ENCODE measurements around the gene CTNNA3.
A peak's percentile ranks its signal among the peaks of the same experiment; 100 is the strongest.

CTNNA3 gene

DNA sequence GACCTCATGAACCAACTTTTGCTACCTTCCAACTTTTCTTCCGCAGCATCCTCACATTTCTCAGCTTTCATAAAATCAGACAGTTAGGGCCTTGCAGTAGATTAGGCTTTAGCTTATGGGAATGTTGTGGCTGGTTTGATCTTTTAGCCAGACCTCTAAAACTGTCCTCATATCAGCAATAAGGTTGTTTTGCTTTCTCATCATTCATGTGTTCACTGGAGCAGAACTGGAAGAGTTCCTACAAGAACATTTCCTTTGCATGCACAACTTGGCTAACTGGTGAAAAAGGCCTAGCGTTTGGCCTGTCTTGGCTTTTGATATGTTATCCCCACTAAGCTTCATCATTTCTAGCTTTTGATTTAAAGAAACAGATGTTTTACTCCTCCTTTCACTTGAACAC, 900.1 kb downstream of the CTNNA3 start:
- no peak for DNase-seq

DNA sequence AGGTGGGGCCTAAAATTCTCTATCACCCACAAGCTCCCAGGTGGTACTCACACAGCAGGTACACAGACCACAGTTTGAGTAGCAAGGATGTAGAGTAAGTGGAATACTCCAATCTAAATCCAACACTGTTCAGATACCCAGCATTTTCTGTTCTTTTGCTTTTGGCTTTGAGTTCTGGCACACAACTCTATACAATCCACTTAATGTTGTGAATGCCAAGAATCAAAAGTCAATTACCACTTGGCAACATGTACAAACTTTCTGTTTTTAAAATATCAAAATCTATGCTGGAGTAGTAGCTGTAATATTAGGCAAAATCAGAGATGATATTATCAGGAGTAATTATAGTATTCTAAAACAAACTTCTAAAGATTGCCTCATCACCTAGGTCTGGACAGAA, 903.6 kb downstream of the CTNNA3 start:
- DNase-seq = no peak

DNA sequence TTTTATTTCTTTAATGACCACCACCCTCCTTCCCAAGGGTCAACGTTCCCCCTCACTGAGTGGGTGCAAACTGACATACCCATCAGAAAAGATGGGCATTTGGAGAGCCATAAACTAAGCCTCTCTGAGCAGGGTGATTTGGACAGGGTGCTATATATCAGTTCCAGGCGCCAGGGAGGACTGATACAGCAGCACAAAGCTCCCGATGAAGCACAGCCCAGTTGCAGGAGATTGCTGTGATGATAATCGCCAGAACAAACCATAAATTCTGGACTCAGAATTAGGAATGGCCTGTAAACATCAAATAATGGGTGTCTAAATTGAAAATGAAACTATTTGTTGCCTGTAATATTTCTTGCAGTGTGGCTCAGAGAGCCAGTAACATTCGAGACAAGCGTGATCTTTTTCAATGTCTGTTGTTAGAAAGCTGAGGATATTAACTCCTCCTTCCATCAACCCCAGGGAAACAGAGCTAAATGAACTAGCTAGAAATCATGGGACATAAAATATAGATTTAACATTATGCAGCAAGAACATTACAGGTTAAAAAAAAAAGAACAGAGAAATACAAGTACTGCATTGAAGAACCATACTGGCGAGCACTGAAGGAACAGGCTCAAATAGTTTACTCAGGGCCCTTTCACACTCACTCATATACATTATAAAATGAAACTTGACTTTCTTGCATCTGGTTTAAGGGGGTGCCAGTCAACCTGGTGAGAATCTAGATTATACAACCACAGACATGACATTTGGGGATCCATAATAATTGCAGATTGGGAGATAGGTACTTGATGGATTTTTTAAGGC, 907.6 kb downstream of the CTNNA3 start:
- no peak for DNase-seq

DNA sequence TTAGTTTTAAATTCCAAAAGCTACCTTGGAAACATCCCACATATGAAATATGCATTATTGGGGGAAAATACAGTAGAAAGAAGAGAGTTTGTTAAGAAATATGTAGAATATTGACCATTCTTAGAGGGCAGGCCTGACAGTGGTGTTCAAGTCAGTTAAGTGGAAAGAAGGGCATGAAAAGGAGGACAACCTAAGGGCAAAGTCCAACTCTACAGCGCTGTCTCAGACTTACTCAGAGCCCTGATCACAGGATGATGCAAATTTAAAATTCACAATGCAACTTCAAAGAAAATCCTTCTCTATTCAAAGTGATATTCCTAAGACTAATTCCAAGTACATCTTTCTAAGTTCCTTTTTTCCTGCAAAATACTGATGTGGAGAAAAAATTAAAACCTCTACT, 909.3 kb downstream of the CTNNA3 start:
- DNase-seq = peak; percentile 21

DNA sequence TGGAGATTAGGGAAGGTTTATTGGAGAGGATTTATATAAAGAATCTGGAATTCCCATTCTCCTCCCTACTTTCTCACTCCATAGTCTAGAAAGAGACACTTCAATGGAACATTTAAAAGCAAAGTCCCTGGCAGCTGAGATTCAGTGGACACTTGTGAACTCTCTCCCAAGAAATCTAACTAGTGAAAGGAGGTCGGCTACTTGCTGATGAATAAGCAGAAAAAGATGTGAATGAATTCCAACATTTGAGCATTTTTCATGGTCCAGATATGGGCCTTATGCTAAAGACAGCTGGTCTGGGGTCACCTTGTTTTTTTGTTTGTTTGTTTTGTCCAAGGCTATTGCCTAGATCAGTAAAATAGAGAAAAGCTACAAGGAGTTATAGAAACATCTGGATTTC, 911.2 kb downstream of the CTNNA3 start:
- no peak for DNase-seq

DNA sequence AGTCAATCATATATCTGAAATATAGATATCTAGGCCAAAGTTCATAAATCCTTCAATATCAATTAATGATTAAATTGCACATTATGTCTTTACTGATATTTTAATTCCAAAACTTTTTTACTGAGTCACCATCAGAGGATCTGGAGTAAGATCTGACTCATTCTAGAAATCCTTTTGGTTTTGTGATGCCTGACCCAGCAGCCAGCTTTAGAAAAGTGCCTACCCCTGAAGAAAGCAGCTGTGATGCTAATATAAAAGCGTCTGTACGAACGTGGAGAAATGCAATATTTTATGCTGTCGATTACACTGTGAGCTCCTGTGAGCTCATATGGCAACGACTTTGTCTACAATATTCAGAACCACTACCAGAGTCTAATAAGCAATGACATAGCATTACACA, 912.7 kb downstream of the CTNNA3 start:
- DNase-seq = no peak

DNA sequence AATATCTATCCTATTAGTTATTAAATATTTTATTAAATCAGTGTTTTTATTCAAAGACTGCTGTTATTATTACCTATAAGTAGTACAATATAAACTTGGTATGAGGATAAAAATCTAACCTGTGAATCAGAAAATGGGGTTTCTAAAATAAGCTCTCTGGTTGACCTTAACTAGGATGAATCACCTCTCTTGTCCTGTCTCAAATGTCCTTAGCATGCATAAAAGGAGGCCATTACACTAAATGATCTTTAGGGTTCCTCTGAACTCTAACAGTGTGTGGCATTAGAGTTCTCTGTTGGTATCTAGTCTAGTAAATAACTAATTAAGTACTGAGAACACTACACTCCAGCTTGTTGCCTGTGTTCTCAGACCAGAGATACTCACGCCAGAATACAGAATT, 913.2 kb downstream of the CTNNA3 start:
- DNase-seq = no peak

DNA sequence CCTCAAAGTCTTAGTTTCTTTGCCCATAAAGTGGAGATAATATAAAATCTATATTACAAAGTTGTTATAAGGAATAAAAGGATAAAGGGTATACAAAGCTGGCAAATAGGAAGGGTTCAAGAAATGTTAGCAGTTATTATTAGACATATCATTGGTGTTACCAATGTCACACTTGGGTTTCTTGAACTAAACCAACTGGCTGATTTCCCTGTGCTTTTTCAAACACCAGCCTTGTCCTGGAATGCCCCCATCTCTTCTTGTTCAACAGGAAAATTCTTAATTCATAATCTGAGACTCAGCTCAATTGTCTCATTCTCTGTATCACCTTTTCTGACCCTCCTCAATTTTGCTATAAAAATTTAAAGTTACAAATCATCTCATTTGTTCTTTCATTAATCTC, 913.9 kb downstream of the CTNNA3 start:
- no peak for DNase-seq

DNA sequence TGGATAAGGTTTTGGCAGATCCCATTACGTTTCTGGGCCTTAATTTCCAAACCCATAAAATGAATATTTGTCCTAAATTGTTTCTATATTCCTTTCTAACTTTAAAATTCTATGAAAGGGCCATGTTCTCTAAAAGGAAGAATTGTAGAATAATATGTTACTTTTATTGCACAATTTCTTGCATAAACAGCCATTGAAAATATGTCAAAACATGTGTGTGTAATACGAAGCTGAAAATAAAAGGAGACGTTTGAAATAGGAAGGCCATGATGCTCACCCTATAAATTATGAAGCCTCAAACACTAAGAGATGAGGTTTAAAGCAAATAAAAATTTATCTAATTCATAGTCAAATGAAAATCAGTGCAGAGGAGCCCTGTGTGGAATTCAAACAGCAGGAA, 915.2 kb downstream of the CTNNA3 start:
- no peak for DNase-seq

DNA sequence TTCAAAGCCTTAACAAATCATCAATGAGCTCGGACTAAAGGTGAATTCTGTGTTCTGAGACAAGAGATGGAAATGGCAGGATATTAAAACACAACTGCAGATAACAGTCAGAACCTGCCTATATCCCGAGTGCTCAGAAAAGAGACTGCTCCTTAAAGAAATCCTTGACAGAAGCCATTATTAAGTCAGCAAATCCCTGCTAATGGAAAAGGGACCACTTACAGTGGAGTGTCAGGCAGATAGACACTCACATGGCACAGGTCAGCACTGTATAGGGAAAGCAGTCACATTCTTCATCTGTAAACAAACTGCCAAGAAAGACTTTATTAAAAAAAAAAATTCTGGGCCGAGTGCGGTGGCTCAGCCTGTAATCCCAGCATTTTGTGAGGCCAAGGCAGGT, 917.6 kb downstream of the CTNNA3 start:
- DNase-seq = no peak

DNA sequence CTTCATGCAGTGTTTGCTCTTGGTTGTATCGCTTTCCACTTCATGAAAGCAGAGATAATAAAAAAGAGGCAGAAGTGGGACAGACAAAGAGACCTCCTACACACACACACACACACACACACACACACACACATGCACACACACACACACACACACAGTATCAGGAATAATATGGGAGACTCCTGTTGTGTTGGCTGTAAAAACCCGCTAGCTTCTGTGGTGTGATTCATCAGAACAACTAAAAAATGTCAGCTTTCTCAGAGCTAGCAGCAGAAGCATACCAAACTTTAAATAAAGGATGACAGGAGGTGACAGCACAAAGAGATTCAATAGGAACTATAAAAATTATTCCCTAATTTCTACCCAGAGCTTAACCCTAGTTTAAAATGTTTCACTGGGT, 918.3 kb downstream of the CTNNA3 start:
- peak; percentile 61 for DNase-seq

DNA sequence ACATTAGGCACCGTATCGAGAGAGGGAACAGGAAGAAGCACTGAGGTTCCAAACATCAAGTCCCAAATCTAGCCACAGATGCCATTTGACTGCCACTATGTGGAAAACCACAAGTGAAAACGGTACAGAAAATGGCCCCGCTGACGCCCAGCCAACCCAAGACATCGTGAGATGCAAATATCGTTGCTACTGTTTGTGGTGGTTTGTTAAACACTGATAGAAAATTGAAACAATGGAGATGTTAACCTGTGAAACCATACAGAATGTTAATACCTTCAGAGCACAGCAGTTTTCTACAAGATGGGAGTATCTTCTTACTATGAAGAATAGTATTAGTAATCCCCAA, 922.5 kb downstream of the CTNNA3 start:
- no peak for DNase-seq

DNA sequence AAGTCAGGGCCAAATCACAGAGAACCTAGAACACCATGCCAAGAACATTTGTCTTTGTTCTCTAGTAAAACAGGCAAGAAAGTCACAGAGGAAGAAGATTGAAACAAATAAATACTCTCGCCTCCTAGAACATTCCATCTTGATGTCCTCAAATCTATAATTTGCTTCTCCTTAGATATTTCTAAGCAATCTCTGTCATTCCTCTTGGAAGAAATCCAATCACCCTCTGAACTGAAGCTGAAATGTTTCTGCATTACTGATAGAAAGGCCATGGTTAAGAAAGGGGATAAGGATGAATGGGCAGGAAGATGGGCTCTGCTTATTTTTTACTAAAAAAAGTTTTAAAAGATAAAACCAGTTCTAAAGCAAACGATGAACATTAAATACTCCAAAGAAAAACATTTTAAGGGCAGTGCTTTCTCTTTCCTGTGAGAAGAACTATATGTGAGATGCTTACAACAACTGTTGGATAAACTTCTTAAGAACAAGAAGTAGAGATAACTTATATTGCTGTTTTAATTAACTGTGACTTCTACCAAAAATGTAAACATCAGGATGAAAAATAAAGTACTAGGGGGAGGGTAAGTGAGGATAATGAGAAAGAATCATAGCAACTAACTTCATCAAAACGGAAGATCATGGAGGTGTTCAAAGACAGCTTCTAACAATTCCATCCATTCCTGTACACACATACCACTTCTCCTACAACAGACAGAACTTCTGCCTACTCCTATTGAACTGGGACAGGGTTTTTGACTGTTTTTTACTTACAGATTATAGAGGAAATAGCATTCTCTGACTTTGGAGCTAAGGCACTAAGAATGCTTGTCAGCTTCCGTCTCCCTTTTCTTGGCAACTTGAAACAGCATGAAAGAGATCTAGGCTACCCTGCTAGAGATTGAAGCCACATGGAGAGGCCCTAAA, 923.2 kb downstream of the CTNNA3 start:
- no peak for DNase-seq

DNA sequence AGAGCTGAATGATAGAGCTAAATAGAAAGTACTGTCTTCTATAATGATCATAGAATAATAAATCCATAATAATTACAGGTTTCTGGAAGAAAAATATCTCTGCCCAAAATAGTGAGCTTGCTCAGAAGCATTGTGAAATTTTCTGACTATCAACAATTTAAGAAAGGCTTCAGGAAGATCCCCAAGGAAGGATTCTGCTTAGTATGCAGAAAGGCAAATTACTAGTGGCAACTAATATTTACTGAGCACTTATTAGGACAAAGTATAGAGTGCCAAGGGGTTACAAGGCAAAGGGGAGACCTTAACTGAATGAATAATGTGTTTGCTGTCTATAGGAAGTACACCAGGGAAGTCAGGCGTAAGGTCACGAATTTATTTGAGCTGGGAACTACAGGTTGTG, 928.3 kb downstream of the CTNNA3 start:
- DNase-seq = no peak

DNA sequence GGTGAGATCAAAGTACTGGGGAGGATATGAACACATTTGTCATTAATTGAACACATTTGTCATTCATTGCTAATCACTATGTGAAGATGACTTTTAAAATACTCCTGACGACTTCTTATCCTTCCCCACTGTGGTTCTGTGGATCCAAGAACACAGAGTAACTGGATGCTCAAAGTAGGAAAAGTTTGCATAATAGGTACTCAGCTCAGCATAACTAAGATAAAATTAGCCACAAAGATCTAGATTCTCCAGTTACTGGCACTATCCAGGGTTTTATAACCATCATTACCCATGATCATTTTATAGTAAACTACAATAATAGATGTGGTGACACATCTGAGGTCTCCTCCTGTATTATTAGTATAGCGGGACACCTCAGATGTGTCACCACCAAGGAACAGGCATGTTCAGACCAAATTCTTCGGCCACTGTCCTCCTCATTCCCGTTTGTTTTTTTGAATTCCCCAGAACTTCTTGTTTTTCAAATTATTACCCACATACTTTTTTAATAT, 933.7 kb downstream of the CTNNA3 start:
- no peak for DNase-seq

DNA sequence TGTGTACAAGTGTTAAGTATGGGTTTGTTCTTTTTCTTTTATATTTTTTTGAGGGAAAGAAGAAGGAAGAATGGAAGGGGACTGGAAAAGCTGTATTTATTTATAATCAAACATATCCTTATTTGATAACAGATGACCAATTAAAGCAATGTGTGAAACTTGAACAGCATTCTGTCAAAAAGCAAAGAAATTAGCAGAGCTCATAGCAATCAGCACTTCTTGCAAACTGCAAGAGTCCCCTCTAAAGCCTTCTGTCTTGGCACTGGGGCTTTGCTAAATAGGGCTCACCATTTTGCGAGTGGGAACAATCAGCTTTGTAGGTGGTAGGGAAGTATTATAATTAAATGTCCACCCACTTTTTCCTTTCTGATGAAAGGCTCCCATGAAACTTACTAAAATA, 935.1 kb downstream of the CTNNA3 start:
- DNase-seq = no peak

DNA sequence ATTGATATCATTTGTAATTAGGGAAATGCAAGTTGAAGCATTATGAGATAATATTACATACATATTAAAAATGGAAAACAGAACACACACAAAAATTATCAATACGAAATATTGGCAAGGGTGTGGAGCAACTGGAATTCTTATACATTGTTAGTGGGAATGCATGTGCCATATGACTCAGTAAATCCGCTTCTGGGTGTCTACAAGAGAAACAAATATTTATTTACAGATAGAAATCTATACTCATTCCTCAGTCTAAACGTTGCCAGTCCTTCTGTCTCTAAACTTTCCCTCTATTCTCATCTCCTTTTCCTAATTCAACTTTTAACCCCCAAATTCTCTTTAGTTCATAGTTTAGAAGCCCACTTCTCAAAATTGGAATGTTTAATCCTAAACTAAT, 940.5 kb downstream of the CTNNA3 start:
- DNase-seq = no peak

DNA sequence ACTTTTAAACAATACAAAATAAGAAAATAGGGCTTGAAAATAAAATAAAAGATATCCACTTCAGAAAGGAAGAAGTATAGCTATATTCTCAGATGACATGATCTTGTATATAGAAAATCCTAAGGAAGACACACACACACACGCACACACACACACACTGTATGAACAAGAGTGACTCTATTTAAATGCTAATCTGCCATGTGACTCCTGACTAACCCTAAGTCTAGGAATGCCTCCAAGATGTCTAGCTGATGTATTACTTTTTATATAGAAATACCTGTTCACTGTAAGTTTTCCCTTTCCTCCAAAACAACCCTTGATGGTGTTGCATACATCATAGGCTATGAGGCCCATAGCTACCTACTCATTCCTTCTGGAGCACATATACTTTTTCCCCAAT, 943.3 kb downstream of the CTNNA3 start:
- no peak for DNase-seq

DNA sequence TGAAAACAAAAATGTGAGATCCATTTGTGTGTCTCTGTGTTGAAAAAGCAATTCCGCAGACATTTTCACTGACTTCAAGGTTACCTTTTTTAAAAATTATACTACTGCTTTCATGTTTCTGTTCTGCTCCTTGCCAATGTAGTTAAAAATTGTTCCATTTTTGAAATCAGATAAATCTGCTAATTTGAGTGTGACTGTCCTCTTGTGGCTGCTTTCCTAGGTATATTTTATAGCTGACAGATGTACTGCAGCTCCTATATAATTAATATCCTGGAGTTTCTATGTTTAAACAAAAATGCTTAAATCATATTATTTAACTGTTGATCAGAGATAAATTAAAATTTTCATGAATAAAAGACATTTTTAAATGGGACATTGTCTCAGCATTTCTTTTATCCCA, 947.8 kb downstream of the CTNNA3 start:
- no peak for DNase-seq

DNA sequence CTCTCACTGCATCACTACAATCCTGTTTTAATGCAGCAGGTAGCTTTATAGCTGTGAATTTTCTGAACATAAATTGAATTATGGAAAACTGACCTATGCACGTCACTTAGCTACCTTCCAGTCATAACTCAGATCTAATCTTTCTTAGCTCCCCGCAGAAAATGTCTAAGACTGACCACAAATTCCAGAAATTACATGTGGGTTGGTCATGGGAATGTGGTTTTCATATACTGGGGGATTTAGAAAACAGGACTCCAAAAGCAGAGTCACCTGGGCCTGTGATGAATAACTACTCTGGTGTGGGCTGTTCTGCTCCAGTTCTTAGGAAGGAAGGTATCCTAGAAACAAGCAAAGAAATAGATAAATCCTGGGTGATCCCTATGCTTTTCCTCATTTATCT, 948.5 kb downstream of the CTNNA3 start:
- DNase-seq = no peak

DNA sequence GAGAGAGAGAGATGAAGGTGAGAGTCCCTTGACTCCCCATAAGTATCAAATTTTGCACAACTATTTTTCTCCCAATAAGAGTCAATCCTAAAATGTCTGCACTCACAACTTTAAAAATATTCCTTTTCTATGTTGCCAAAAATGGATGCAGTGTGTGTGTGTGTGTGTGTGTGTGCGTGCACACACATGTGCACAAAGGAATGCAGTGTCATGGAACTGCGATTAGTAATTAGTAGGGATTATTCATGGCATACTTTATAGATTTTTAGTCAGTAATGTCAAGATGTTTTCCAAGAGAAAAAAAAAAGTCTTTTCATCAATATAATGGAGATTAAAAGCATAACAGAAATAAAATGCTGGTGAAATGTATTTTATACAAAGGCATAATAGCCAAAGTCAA, 949.3 kb downstream of the CTNNA3 start:
- no peak for DNase-seq

DNA sequence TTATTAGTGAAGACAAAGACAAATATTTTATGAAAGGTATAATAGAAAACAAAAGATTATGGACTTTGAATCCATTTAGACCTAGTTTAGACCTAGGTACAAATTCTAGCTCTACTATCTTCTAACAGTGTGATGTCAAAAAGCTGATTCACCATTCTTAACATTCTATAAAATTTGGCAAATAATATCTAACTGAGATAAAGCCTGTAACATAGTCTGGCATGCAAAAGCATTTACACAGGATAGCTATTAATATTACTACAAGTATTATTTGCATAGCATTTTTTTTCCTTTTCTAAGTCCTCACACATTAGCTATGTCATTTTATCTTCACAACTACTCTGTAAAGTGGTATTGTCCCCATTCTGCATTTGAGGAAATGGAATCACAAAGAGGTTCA, 949.7 kb downstream of the CTNNA3 start:
- no peak for DNase-seq

DNA sequence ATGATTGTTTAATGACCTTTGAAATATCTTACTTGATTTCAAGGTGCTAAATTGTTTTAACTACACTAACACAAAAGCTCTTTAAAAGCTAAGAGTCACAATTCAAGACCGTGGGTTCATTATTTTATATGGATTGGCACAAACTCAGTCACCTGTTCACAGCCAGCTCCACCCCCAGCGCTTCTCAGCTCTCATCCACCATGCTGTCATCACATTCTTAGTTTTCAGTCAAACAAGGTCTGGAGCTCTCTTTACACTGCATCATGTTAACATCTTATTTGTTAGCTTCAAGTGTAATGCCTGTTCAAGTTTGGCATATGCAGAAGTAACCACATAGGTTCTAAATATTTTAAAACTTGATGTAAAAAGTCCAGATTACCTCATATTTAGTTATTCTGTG, 951.1 kb downstream of the CTNNA3 start:
- DNase-seq = no peak

DNA sequence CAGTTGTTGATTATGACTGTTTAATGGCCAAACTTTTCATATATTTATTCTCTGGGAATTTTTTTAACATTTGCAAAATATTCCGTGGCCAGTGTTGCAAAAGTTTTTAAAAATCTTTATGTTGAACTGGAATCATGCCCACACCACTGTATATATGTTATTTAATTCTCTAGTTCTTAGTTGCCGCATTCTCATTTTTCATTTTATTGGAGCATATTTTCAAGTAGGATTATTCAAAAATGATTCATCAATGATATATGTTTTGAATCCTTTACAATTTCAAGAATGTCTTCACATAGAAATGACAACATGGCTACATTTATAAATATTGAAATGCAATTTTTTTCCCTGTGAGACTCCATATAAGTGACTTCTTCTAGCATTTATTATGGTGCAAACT, 958.8 kb downstream of the CTNNA3 start:
- DNase-seq = no peak
